ENCODE results near the gene GTF2H1. TPM values are rescaled to one million over a fixed set of nuclear protein-coding genes. Genes with fewer than 3 reads are reported as not detected.

GTF2H1 gene
- total RNA-seq, 2 donors from 2014 or later, result 23.5 to 26.2 TPM

GRCh38 chr11:18312663-18313420 is 9.5 kb upstream of the GTF2H1 start:
- Histone ChIP-seq H3K36me3 (no peaks in the 10 kb centered on the region), H3K9me3 (no peaks in the 10 kb centered on the region), H3K9ac (ENCODE audit: low read depth in 2 of 2, low read length in 2 of 2) (no peak overlapping the region), H3K4me1 (no peaks in the 10 kb centered on the region), H3K4me3 (no peak overlapping the region), H3K27ac (no peak overlapping the region), H3K27me3 (no peaks in the 10 kb centered on the region)
- no peak for DNase-seq
- no peak for TF ChIP-seq CTCF (IDR thresholded peaks at IDR 0.05)
- intact Hi-C loops (cut with DNase I), result no loop called here

GRCh38 chr11:18313965-18314763 is 8.2 kb upstream of the GTF2H1 start:
- Histone ChIP-seq H3K36me3 (no peaks in the 10 kb centered on the region), H3K27ac (no peak overlapping the region), H3K4me1 (no peaks in the 10 kb centered on the region), H3K4me3 (no peak overlapping the region), H3K27me3 (no peaks in the 10 kb centered on the region), H3K9me3 (no peaks in the 10 kb centered on the region), H3K9ac (ENCODE audit: low read depth in 2 of 2, low read length in 2 of 2) (no peak overlapping the region)
- intact Hi-C loops (cut with DNase I), result no loop called here
- DNase-seq, result no peak
- TF ChIP-seq CTCF (IDR thresholded peaks at IDR 0.05), result no peak

- no peak for DNase-seq
- Histone ChIP-seq H3K4me1 (no peaks in the 10 kb centered on the region), H3K36me3 (no peaks in the 10 kb centered on the region), H3K4me3 (no peak overlapping the region), H3K9me3 (no peaks in the 10 kb centered on the region), H3K27me3 (no peaks in the 10 kb centered on the region), H3K27ac (no peak overlapping the region), H3K9ac (ENCODE audit: low read depth in 2 of 2, low read length in 2 of 2) (no peak overlapping the region)
- no peak for TF ChIP-seq CTCF (IDR thresholded peaks at IDR 0.05)
- intact Hi-C loops (cut with DNase I), result no loop called here
Measured at GRCh38 chr11:18314784-18315523, 7.4 kb upstream of the GTF2H1 start.

GRCh38 chr11:18315893-18316292 is 6.5 kb upstream of the GTF2H1 start:
- Histone ChIP-seq H3K36me3 (no peaks in the 10 kb centered on the region), H3K4me3 (no peak overlapping the region), H3K27ac (no peak overlapping the region), H3K27me3 (no peaks in the 10 kb centered on the region), H3K4me1 (peaks cover 5% of the 10 kb centered on the region), H3K9ac (ENCODE audit: low read depth in 2 of 2, low read length in 2 of 2) (no peak overlapping the region), H3K9me3 (no peaks in the 10 kb centered on the region)
- no peak for DNase-seq
- intact Hi-C loops (cut with DNase I), result no loop called here
- TF ChIP-seq CTCF (IDR thresholded peaks at IDR 0.05), result no peak

- DNase-seq, result no peak
- H3K36me3 ChIP-seq, result no peaks in the 10 kb centered on the region
- intact Hi-C loops (cut with DNase I), result no loop called here
- H3K27me3 ChIP-seq, result no peaks in the 10 kb centered on the region
- H3K27ac ChIP-seq, result no peak overlapping the region
- no peak for TF ChIP-seq CTCF (IDR thresholded peaks at IDR 0.05)
- peaks cover 5% of the 10 kb centered on the region for H3K4me1 ChIP-seq
- H3K4me3 ChIP-seq, result no peak overlapping the region
- no peaks in the 10 kb centered on the region for H3K9me3 ChIP-seq
- H3K9ac ChIP-seq (ENCODE audit: low read depth in 2 of 2, low read length in 2 of 2), result no peak overlapping the region
Measured at GRCh38 chr11:18317551-18317950, 4.8 kb upstream of the GTF2H1 start.

All from colonic mucosa (tissue), 4 donors.